HepG2 (cell line): ENCODE data around the gene TBCCD1.

Experiments
- ATF1 ChIP-seq: IDR thresholded peaks from 2 replicates; pipeline ENCODE4 v1.6.1; 2016; ENCODE audit warnings: mild to moderate bottlenecking, control low read depth
- CREB1 ChIP-seq, 2 experiments: fragments of 450-650 bp in 1 of 2; IDR thresholded peaks; 2 replicates each; pipeline ENCODE4 v1.6.1; 2016 to 2017; ENCODE audit warnings: control low read depth in 1 of 2, mild to moderate bottlenecking in 1 of 2, missing compliant biosample characterization in 1 of 2, missing genetic modification characterization in 1 of 2
- CTCF ChIP-seq: sonication (generic); formaldehyde crosslinking; IDR thresholded peaks from 2 replicates; pipeline ENCODE4 v1.5.0; 2020; ENCODE audit warnings: mild to moderate bottlenecking, missing genetic modification reagents, moderate library complexity
- IRF9 ChIP-seq: sonication (generic); formaldehyde crosslinking; IDR thresholded peaks from 2 replicates; pipeline ENCODE4 v1.8.0; 2022; ENCODE audit warnings: missing genetic modification reagents, mild to moderate bottlenecking, borderline replicate concordance
- POLR2A ChIP-seq, 2 experiments: IDR thresholded peaks; 2 replicates each; pipeline ENCODE4 v1.6.1; 2011; ENCODE audit warnings: low read depth in 2 of 2, low read length in 2 of 2, mild to moderate bottlenecking in 1 of 2, moderate library complexity in 1 of 2; ENCODE audit not compliant: insufficient read depth in 1 of 2
- TBP ChIP-seq: sonication (generic); formaldehyde crosslinking; IDR thresholded peaks from 2 replicates; pipeline ENCODE4 v1.5.0; 2020; ENCODE audit warnings: missing genetic modification reagents
- ZSCAN29 ChIP-seq: sonication (generic); formaldehyde crosslinking; conservative IDR thresholded peaks from 2 replicates; pipeline ENCODE4 v1.4.0; 2020; ENCODE audit warnings: mild to moderate bottlenecking, missing genetic modification reagents

- TF ChIP-seq CREB1 (IDR thresholded peaks at IDR 0.05) (no peak), CREB1 (CRISPR knock-in tag; IDR thresholded peaks at IDR 0.05) (no peak), TBP (CRISPR knock-in tag) (no peak), ATF1 (CRISPR knock-in tag) (no peak), ZSCAN29 (CRISPR knock-in tag) (no peak), CTCF (no peak), POLR2A (IDR thresholded peaks at IDR 0.05; ENCODE audit: insufficient read depth in 1 of 2, low read depth in 2 of 2, low read length in 2 of 2) (no peak), IRF9 (CRISPR knock-in tag) (no peak)
These were observed 36.7 kb downstream of the TBCCD1 start for GRCh38 chr3:186530415-186530814.
